Mesothelial cell of epicardium (in vitro differentiated cells): ENCODE measurements around the gene MED12. TPM values are rescaled to one million over a fixed set of nuclear protein-coding genes. Genes with fewer than 3 reads are reported as not detected.

ENCODE experiments used
- DNase-seq, 2 experiments: peaks; one replicate each; pipeline ENCODE4 v3.0.0; 2021; ENCODE audit warnings: low spot score in 2 of 2; ENCODE audit not compliant: unreplicated experiment in 2 of 2
- H3K27ac Mint-ChIP-seq: 2 replicates; pipeline ENCODE4 v1.8.0; 2021; ENCODE audit warnings: mixed read lengths
- H3K27me3 Mint-ChIP-seq: 2 replicates; pipeline ENCODE4 v1.8.0; 2021; ENCODE audit warnings: low read depth, mixed read lengths
- H3K36me3 Mint-ChIP-seq: 2 replicates; pipeline ENCODE4 v1.8.0; 2021; ENCODE audit warnings: mixed read lengths
- H3K4me1 Mint-ChIP-seq: 2 replicates; pipeline ENCODE4 v1.8.0; 2021; ENCODE audit warnings: mixed read lengths
- H3K4me3 Mint-ChIP-seq: 2 replicates; pipeline ENCODE4 v1.8.0; 2021; ENCODE audit warnings: mild to moderate bottlenecking, moderate library complexity, mixed read lengths
- H3K9me3 Mint-ChIP-seq: 2 replicates; pipeline ENCODE4 v1.8.0; 2021; ENCODE audit warnings: mixed read lengths
- total RNA-seq: library from RNA; stranded (reverse); gene quantifications from 3 replicates; pipeline ENCODE4 v1.2.1, GENCODE V29; 2021
- TF ChIP-seq, protein P1 (sequence below): fragments of 200-600 bp; sonication (generic); IDR thresholded peaks from one replicate; pipeline ENCODE4 v1.5.0; 2021; ENCODE audit warnings: antibody characterized with exemption; ENCODE audit not compliant: unreplicated experiment

MED12 gene
- total RNA-seq, 1 donor from 2014 or later = 91.6 TPM

DNA sequence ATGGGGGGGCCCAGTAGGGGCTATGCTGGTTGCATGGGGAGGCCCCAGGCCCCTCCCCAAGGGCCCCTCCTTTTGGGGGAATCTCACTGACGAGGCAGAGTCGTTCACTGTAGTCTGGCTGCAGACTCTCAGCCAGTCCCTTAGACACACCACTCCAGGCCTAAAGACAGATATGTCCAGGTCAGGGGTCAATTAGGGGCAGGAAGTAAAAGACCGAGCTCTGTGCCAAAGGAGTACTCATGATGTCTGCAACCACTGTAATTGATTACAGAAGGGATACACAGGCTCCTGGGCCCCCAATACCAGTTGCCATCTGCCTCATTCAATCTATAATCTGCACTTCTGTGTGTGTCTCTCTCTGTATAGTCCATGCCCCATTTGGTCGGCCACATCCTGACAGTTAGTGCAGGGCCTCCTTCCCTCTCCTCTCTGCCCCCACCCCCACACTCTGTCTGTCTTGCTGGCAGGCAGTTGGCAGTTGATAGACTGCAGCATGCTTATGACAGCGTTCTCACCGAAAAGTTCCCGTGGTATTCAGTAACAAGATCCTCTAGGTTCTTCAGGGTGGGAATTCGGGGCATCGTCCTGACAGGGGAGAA is 10.5 kb upstream of the MED12 start:
- Mint-ChIP-seq H3K27me3 (no peaks in the 10 kb centered on the region), H3K9me3 (peaks cover 20% of the 10 kb centered on the region), H3K4me3 (no peak overlapping the region), H3K4me1 (peaks cover 31% of the 10 kb centered on the region), H3K36me3 (no peaks in the 10 kb centered on the region), H3K27ac (no peak overlapping the region)
- no peak for DNase-seq
- TF ChIP-seq, protein P1, sequence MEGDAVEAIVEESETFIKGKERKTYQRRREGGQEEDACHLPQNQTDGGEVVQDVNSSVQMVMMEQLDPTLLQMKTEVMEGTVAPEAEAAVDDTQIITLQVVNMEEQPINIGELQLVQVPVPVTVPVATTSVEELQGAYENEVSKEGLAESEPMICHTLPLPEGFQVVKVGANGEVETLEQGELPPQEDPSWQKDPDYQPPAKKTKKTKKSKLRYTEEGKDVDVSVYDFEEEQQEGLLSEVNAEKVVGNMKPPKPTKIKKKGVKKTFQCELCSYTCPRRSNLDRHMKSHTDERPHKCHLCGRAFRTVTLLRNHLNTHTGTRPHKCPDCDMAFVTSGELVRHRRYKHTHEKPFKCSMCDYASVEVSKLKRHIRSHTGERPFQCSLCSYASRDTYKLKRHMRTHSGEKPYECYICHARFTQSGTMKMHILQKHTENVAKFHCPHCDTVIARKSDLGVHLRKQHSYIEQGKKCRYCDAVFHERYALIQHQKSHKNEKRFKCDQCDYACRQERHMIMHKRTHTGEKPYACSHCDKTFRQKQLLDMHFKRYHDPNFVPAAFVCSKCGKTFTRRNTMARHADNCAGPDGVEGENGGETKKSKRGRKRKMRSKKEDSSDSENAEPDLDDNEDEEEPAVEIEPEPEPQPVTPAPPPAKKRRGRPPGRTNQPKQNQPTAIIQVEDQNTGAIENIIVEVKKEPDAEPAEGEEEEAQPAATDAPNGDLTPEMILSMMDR = no peak

DNA sequence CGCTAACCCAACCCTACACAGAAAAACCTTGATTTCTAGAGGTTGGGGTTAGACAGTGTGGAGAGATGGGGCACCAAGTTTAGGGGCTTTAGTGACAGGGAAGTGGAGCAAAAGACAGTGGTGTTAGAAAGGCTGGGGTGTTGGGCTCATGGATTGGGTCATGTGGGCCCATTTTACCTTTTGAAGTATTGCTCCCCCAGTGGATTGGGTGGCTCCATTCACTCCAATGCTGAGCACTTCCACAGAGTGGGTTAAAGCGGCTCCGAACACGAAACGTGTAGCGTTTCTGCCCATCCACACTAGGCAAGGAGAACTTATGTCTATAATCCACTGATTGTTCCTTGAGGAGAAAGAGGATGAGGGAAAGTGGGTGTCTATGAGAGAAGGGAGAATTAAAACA is 9.3 kb upstream of the MED12 start:
- H3K27ac Mint-ChIP-seq = no peak overlapping the region
- H3K27me3 Mint-ChIP-seq = no peaks in the 10 kb centered on the region
- TF ChIP-seq, protein P1 = no peak

DNA sequence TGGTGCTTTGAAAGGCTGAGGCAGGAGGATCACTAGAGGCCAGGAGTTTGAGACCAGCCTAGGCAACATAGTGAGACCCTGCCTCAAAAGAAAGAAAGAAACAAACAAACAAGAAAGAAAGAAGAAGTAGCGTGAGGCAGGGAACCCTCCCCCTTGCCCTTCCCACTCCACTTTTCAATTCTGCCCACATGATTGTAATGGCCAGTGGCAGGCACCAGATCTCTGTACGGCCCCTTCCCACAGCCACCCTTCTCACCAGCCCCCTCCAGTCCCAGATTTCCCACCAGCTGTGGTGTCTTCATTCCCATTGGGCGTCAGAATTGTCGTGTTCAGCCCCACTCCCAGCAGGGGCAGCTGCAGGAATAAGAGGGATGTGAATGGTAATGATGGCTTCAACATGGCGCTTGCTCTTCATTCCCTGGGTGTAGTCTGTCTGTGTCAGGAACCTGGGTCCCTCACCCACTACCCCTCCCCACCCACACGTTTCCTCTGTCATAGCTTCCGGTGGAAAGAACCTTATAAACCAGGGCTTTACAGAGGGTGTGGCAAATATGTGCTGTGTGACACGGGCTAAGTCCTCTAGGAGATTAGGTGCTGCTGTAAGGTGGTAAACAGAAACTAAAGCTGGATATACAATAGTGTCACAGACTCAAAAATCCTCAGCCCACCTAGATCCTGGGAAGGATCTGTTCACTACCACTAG is 7.1 kb upstream of the MED12 start, which contains the start of gene IL2RG:
TSS of gene IL2RG (minus strand) at position 437 of the 703 bp plus-strand sequence. CDS start at position 399, 38 bp downstream.
- TF ChIP-seq, protein P1 = no peak
- peaks cover 27% of the 10 kb centered on the region for H3K9me3 Mint-ChIP-seq
- no peak within 1 kb of the TSS for H3K27ac Mint-ChIP-seq
- no peak for DNase-seq
- H3K36me3 Mint-ChIP-seq = no peaks in the 10 kb centered on the region
- H3K27me3 Mint-ChIP-seq = no peaks in the 10 kb centered on the region
- H3K4me3 Mint-ChIP-seq = no peak within 1 kb of the TSS
- peaks cover 14% of the 10 kb centered on the region for H3K4me1 Mint-ChIP-seq

More for the DNA sequence above, 9.3 kb upstream of the MED12 start:
- Mint-ChIP-seq H3K9me3 (peaks cover 23% of the 10 kb centered on the region), H3K4me3 (no peak overlapping the region), H3K36me3 (no peaks in the 10 kb centered on the region), H3K4me1 (peaks cover 20% of the 10 kb centered on the region)
- DNase-seq = no peak

DNA sequence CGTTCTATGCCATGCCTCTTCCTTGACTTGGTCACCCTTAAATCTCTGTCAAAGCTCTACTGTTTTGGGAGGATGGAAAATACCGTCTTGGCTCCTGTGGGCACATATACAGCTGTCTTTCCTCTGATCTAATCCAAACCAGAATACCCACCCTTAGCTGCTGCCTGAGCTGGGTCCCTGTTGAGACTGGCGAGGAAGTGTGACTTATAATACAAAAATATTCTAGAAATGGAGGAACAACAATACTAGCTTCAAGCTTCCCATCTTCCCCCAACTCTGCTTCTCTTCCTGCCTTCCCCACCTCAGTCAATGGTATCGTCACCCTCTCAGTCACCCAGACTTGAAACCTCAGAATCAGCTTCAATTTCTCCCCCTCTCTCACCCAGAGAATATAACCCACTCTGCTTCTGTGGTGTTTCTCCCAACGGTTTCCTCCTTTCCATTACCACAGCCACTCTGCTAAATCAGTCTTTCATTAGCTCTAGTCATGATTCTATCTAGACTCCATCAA is 6.4 kb upstream of the MED12 start:
- Mint-ChIP-seq H3K4me3 (no peak overlapping the region), H3K36me3 (no peaks in the 10 kb centered on the region), H3K27ac (no peak overlapping the region), H3K27me3 (no peaks in the 10 kb centered on the region), H3K9me3 (peaks cover 24% of the 10 kb centered on the region), H3K4me1 (peaks cover 14% of the 10 kb centered on the region)
- TF ChIP-seq, protein P1 = no peak
- no peak for DNase-seq

DNA sequence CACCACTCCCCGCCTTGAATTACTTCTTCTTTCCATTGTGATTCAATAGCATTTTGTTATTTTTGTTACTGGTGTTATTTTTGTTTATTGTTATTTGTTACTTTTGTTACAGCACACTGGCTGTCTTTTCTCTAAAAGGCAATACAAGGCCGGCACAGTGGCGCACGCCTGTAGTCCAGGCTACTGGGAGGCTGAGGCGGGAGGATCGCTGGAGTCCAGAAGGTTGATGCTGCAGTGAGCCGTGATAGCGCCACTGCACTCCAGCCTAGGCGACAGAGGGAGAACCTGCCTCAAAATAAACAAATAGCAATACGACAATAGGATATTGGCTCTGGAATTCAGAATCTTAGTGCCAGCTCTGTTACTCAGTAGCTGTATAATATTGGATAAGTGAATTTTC is 1.0 kb upstream of the MED12 start:
- Mint-ChIP-seq H3K4me3 (no peak overlapping the region), H3K27me3 (no peaks in the 10 kb centered on the region), H3K9me3 (peaks cover 9% of the 10 kb centered on the region), H3K27ac (no peak overlapping the region), H3K4me1 (peaks cover 5% of the 10 kb centered on the region), H3K36me3 (peaks cover 2% of the 10 kb centered on the region)
- TF ChIP-seq, protein P1 = no peak
- no peak for DNase-seq
